ENCODE measurements around the gene CASZ1.

DNA sequence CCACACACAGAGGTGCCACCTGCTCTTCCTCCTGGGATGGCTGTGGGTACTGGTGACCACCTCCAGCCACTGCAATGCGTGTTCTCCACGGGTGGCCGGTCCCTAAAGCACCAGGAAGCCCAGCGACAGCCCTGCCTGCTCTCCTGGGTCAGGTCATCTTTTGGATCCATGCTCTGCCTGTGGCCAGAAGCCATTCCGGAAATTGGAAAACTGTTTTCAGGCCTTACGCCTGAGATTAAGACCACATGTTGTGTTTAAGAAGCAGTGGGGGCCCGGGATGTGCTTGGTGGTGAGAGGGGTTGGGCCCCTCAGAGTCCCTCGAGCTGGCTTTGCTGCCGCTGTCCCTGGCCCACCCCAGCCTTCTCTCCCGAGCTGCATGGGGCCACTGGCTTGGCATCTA is 170.9 kb downstream of the CASZ1 start:
- TF ChIP-seq, protein P1, sequence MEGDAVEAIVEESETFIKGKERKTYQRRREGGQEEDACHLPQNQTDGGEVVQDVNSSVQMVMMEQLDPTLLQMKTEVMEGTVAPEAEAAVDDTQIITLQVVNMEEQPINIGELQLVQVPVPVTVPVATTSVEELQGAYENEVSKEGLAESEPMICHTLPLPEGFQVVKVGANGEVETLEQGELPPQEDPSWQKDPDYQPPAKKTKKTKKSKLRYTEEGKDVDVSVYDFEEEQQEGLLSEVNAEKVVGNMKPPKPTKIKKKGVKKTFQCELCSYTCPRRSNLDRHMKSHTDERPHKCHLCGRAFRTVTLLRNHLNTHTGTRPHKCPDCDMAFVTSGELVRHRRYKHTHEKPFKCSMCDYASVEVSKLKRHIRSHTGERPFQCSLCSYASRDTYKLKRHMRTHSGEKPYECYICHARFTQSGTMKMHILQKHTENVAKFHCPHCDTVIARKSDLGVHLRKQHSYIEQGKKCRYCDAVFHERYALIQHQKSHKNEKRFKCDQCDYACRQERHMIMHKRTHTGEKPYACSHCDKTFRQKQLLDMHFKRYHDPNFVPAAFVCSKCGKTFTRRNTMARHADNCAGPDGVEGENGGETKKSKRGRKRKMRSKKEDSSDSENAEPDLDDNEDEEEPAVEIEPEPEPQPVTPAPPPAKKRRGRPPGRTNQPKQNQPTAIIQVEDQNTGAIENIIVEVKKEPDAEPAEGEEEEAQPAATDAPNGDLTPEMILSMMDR (IDR thresholded peaks at IDR 0.05) = no peak
- TF ChIP-seq POLR2A (IDR thresholded peaks at IDR 0.05) = no peak

All from lower leg skin (tissue), 3 donors.